Mucosa of rectum (tissue), 2 donors: ENCODE measurements around the gene CCDC61.
A peak's percentile ranks its signal among the peaks of the same experiment; 100 is the strongest.

Experiments
- H3K27ac ChIP-seq, 2 donors: one replicate each; pipeline ENCODE4 v1.7.0; 2013; ENCODE audit warnings: inconsistent platforms in 2 of 2, low read depth in 2 of 2, low read length in 2 of 2
- H3K27me3 ChIP-seq, 2 donors: one replicate each; pipeline ENCODE4 v1.7.0; 2013; ENCODE audit warnings: low read length in 2 of 2; ENCODE audit not compliant: control insufficient read depth in 2 of 2, insufficient read depth in 2 of 2
- H3K36me3 ChIP-seq, 2 donors: one replicate each; pipeline ENCODE4 v1.7.0; 2013; ENCODE audit warnings: low read length in 2 of 2; ENCODE audit not compliant: control insufficient read depth in 2 of 2, insufficient read depth in 2 of 2
- H3K4me1 ChIP-seq, 2 donors: one replicate each; pipeline ENCODE4 v1.7.0; 2013; ENCODE audit warnings: low read length in 2 of 2, mild to moderate bottlenecking in 1 of 2; ENCODE audit not compliant: control insufficient read depth in 2 of 2, insufficient read depth in 2 of 2
- H3K4me3 ChIP-seq, 2 donors: one replicate each; pipeline ENCODE4 v1.7.0; 2013; ENCODE audit warnings: low read length in 2 of 2
- H3K9ac ChIP-seq, 2 donors: one replicate each; pipeline ENCODE4 v1.7.0; 2013; ENCODE audit warnings: low read length in 2 of 2, low read depth in 1 of 2, mild to moderate bottlenecking in 1 of 2
- H3K9me3 ChIP-seq, 2 donors: one replicate each; pipeline ENCODE4 v1.7.0; 2013; ENCODE audit warnings: low read length in 2 of 2; ENCODE audit not compliant: control insufficient read depth in 2 of 2
- donor health status: healthy.
- donor health status: Normal muscosa, but diverticular disease.

CCDC61 gene

DNA sequence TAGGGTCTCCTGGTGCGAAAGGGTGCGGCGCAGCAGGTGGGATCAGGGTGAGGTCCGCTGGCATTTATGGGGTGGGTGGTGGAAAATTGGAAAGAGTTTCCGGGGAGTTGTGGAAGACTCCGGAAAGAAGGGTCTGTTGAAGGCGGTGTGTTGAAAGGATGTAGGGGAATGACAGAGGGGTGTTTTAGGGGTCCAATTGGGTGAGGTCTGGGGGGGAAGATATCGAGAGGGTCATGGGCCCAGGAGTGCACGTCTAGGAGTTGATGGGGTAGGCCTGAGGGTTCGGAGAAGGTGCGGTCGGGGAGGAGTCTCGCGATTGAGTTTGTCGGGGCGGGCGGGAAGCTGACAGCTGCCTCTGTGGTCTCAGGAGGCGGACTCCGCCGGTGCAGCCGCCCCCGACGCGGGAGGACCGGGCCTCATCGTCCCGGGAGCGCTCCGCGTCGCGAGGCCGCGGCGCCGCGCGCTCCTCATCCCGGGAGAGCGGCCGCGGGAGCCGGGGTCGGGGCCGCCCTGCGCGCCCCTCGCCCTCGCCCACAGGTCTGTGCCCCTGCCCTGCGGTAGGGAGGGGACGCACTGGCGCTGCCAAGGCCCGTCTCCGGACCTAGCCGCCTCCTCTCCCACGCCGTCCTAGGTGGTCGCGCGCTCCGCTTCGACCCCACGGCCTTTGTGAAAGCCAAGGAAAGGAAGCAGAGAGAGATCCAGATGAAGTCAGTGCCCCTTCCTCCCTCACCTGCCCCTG is 20.6 kb downstream of the CCDC61 start:
- Histone ChIP-seq H3K9ac (peak overlapping the region in 1 of 2 donors; percentile 38), H3K9me3 (no peaks in the 10 kb centered on the region), H3K36me3 (no peaks in the 10 kb centered on the region), H3K27me3 (peaks cover 6% of the 10 kb centered on the region in 2 donors), H3K27ac (no peak overlapping the region), H3K4me3 (peak overlapping the region; percentile 74 to 81), H3K4me1 (peaks cover 14 to 20% of the 10 kb centered on the region in 2 donors)

- H3K9ac ChIP-seq, result peak overlapping the region in 1 of 2 donors; percentile 38
- H3K27ac ChIP-seq, result no peak overlapping the region
- H3K27me3 ChIP-seq, result peaks cover 6% of the 10 kb centered on the region in 2 donors
- H3K9me3 ChIP-seq, result no peaks in the 10 kb centered on the region
- H3K4me1 ChIP-seq, result peaks cover 14 to 21% of the 10 kb centered on the region in 2 donors
- no peaks in the 10 kb centered on the region for H3K36me3 ChIP-seq
- H3K4me3 ChIP-seq, result peak overlapping the region; percentile 74 to 81
Measured at GRCh38 chr19:46016426-46017094, 21.3 kb downstream of the CCDC61 start.

- no peak overlapping the region for H3K27ac ChIP-seq
- H3K9ac ChIP-seq, result no peak overlapping the region
- peaks cover 6 to 9% of the 10 kb centered on the region in 2 donors for H3K27me3 ChIP-seq
- H3K9me3 ChIP-seq, result no peaks in the 10 kb centered on the region
- peaks cover 14 to 22% of the 10 kb centered on the region in 2 donors for H3K4me1 ChIP-seq
- H3K4me3 ChIP-seq, result no peak overlapping the region
- no peaks in the 10 kb centered on the region for H3K36me3 ChIP-seq
Measured at GRCh38 chr19:46017095-46017429, 21.8 kb downstream of the CCDC61 start.

GRCh38 chr19:46017874-46018675 is 22.8 kb downstream of the CCDC61 start:
- no peaks in the 10 kb centered on the region for H3K36me3 ChIP-seq
- no peak overlapping the region for H3K9ac ChIP-seq
- H3K27me3 ChIP-seq, result peaks cover 10 to 17% of the 10 kb centered on the region in 2 donors
- H3K9me3 ChIP-seq, result no peaks in the 10 kb centered on the region
- H3K4me1 ChIP-seq, result peaks cover 14 to 22% of the 10 kb centered on the region in 2 donors
- no peak overlapping the region for H3K4me3 ChIP-seq
- H3K27ac ChIP-seq, result no peak overlapping the region

DNA sequence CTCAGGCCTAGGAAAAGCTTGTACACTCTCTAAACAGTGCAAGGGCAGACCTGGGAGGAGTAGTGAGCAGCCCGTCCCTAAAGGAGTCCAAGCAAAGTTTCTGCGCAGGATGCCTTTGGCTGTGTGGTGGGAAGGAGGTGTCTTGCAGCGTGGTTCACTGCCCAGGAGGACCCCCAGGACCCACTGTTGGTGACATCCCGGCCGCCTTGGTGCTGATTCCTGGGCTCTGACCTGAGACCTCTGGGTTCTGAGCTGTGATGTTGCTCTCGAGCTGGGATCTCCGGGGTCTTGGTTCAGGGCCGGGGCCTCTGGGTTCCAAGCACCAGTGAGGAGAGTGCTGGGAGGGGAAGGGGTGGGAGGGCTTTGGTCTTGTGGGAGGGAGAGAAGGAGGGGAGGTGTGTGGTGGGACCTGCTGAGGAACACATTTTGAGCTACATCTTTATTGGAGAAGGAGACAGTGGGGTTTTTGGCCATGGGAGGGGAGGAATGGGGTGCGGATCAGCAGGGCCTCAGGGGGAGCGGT is 23.5 kb downstream of the CCDC61 start:
- Histone ChIP-seq H3K9ac (no peak overlapping the region), H3K27me3 (peaks cover 10 to 18% of the 10 kb centered on the region in 2 donors), H3K36me3 (no peaks in the 10 kb centered on the region), H3K9me3 (no peaks in the 10 kb centered on the region), H3K4me1 (peaks cover 14 to 22% of the 10 kb centered on the region in 2 donors), H3K27ac (no peak overlapping the region), H3K4me3 (no peak overlapping the region)

DNA sequence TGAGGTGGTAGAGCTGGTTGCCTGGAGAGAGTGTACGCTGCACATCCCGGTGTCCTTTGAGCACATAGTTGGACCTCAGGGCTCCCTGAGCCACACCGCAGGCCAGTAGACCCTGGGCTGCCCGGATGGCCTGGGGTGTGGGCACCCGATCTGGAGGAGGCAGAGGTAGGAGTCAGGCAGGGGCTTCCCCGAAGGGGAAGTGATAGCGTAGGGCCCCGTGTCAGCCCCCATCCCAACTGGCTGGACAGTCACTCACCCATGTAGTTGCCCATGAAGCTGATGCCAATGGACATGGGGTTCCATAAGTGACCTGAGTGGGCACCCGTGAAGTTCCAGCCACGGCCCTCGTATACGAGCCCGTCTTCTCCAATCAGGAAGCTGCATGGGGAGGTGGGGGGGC is 24.0 kb downstream of the CCDC61 start:
- no peak overlapping the region for H3K27ac ChIP-seq
- H3K4me1 ChIP-seq, result peaks cover 14 to 22% of the 10 kb centered on the region in 2 donors
- H3K9me3 ChIP-seq, result no peaks in the 10 kb centered on the region
- no peak overlapping the region for H3K9ac ChIP-seq
- peaks cover 10 to 20% of the 10 kb centered on the region in 2 donors for H3K27me3 ChIP-seq
- no peak overlapping the region for H3K4me3 ChIP-seq
- H3K36me3 ChIP-seq, result no peaks in the 10 kb centered on the region

- Histone ChIP-seq H3K4me1 (peaks cover 8 to 11% of the 10 kb centered on the region in 2 donors), H3K27me3 (peaks cover 4 to 15% of the 10 kb centered on the region in 2 donors), H3K36me3 (no peaks in the 10 kb centered on the region), H3K27ac (no peak overlapping the region), H3K4me3 (no peak overlapping the region), H3K9ac (no peak overlapping the region), H3K9me3 (no peaks in the 10 kb centered on the region)
Measured at GRCh38 chr19:46020819-46021125, 25.5 kb downstream of the CCDC61 start.

GRCh38 chr19:46021531-46022041 is 26.3 kb downstream of the CCDC61 start:
- Histone ChIP-seq H3K4me3 (no peak overlapping the region), H3K9me3 (no peaks in the 10 kb centered on the region), H3K27ac (no peak overlapping the region), H3K27me3 (peaks cover 4 to 15% of the 10 kb centered on the region in 2 donors), H3K36me3 (no peaks in the 10 kb centered on the region), H3K4me1 (peaks cover under 1 to 2% of the 10 kb centered on the region in 2 donors), H3K9ac (no peak overlapping the region)

DNA sequence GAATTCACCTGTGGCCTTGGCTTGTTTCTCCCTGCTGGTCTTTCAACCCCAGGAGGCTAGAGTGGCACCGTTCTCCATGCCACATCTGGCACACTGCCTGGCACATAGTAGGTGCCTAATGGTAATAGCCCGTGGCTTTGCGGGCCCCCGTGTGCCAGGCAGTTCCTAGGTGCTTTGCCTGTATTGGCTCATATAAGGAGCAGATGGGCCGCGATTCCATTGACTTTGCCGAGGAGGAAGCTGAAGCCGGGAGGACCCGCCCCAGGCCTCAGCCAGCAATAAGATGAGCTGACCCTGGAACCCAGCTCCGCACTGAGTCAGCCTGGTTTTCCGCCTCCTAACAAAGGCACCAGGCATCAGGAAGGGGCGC is 26.8 kb downstream of the CCDC61 start:
- peaks cover 0 to 2% of the 10 kb centered on the region in 2 donors for H3K4me1 ChIP-seq
- H3K9ac ChIP-seq, result no peak overlapping the region
- H3K4me3 ChIP-seq, result no peak overlapping the region
- no peaks in the 10 kb centered on the region for H3K9me3 ChIP-seq
- H3K36me3 ChIP-seq, result no peaks in the 10 kb centered on the region
- H3K27ac ChIP-seq, result no peak overlapping the region
- H3K27me3 ChIP-seq, result peaks cover 4 to 15% of the 10 kb centered on the region in 2 donors
